NK-92 (cell line): ENCODE data around the gene GRHL1.
"Not testable (repeated sequence)": the region's sequence is repeated elsewhere in the genome, so short reads cannot be mapped to it uniquely, and the experiment has no call there.

Experiments
- DNase-seq: peaks from one replicate; lab custom pipeline; 2025; ENCODE audit not compliant: unreplicated experiment; lab: John Stamatoyannopoulos, UW

Gene GRHL1

DNA sequence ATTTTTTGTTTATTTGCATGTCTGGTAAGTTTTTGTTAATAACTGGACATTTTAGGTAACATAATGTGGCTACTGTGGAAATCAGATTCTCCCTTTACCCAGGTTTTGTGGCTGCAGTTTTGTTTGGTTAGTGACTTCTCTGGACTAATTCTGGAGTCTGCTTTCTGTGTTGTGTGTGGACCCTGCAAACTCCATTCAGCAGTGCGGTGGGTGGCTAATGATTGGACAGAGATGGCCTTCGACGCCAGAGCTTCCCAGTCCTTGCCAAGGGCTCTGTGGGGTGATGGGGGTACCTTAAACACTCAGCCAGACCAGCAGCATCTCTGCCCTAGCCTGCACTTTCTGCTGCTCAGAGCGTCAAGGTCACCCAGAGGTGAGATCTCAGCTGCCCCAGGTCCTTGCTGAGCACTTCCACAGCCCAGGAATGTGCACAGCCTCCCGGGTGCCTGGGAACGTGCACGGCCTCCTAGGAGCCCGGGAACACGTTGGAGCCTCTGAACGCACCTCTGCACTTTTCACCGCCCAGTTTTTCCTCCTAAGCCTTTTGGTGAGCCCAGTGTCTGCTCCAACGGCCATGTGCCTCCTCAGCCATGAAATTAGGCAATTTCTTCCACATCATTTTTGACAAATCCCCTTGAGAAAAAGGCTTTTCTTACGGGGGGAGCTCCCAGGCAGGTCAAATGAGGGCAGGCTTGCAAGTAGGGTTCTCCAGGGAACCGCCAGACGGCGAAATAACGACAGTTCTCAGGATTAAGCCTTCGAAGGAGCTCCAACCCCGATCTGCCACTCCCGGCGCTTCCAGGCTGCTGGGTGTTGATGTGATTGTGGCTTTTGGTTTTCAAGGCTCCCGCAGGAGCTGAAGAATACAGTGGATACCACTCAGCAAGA lies 56.7 kb downstream of the GRHL1 start:
- DNase-seq, result no peak

DNA sequence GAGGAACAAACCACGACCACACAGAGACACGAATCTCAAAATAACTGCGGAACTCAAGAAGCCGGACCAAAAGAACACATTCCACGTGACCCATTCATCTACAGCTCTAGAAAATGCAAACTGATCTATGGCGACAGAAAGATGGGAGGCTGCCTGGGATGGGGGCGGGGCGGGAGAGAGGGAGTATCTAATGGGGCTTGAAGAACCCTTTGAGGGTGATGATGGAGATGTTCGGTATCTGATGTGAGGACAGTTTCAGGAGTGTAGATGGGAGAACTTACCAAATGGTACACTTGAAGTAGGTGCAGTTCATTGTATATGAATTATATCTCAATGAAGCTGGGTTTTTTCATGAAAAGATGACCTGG lies 57.3 kb downstream of the GRHL1 start:
- DNase-seq, result no peak

GRCh38 chr2:10009271-10009810 lies 57.8 kb downstream of the GRHL1 start:
- DNase-seq, result no peak

GRCh38 chr2:10009811-10010781 lies 58.6 kb downstream of the GRHL1 start:
- DNase-seq, result no peak

- DNase-seq, result not testable (repeated sequence)
Measured at GRCh38 chr2:10010861-10011605, 59.5 kb downstream of the GRHL1 start.

GRCh38 chr2:10011606-10012325 lies 60.3 kb downstream of the GRHL1 start:
- not testable (repeated sequence) for DNase-seq

GRCh38 chr2:10012366-10012962 lies 61.0 kb downstream of the GRHL1 start:
- not testable (repeated sequence) for DNase-seq

DNA sequence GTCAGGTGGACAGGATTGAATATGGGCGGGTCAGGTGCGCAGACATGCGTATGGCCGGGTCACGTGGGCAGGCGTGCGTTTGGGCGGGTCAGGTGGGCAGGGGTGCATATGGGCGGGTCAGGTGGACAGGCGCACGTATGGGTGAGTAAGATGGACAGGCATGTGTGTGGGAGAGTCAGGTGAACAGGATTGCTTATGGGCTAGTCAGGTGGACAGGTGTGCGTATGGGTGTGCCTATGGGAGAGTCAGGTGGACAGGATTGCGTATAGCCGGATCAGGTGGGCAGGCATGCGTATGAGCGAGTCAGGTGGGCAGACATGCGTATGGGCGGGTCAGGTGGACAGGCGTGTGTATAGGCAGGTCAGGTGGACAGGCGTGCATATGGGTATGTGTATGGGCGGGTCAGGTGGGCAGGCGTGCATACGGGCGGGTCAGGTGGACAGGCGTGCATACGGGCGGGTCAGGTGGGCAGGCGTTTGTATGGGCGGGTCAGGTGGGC lies 61.5 kb downstream of the GRHL1 start:
- DNase-seq, result no peak

DNA sequence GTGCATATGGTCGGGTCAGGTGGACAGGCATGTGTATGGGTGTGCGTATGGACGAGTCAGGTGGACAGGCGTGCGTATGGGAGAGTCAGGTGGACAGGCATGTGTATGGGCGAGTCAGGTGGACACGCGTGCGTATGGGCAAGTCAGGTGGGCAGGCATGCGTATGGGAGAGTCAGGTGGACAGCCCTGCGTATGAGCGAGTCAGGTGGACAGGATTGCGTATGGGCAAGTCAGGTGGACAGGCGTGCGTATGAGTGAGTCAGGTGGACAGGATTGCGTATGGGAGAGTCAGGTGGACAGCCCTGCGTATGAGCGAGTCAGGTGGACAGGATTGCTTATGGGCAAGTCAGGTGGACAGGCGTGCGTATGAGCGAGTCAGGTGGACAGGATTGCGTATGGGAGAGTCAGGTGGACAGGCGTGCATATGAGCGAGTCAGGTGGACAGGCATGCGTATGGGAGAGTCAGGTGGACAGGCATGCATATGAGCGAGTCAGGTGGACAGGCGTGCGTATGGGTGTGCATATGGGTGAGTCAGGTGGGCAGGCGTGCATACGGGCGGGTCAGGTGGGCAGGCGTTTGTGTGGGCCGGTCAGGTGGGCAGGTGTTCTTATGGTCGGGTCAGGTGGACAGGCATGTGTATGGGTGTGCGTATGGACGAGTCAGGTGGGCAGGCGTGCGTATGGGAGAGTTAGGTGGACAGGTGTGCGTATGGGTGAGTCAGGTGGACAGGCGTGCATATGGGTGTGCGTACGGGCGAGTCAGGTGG lies 62.3 kb downstream of the GRHL1 start:
- DNase-seq, result not testable (repeated sequence)

GRCh38 chr2:10014418-10015190 lies 63.1 kb downstream of the GRHL1 start:
- DNase-seq, result no peak

GRCh38 chr2:10015376-10015989 lies 64.0 kb downstream of the GRHL1 start:
- not testable (repeated sequence) for DNase-seq

GRCh38 chr2:10016001-10016801 lies 64.7 kb downstream of the GRHL1 start:
- no peak for DNase-seq

DNA sequence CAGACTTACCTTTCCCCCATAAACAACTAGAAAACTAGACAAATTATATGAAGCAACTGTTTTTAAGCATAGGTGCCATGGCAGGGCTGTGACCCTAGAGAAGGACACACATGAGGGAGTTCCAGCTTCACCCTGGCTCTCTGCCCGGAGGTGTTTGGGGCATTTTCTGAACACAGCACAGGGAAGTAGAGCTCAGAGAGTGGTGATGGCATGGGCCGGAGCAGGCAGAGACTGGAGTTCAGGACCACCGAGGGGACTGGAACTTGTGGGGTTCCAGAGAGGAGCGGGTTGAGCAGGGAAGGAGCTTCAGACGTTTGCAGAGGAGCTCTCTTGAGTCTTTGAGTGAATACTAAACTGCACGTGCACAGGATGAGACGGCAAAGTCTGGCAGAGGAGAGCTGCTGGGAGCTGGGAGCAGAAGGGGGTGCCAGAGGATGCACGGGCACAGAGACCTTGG lies 65.3 kb downstream of the GRHL1 start:
- no peak for DNase-seq

GRCh38 chr2:10017313-10017941 lies 65.9 kb downstream of the GRHL1 start:
- DNase-seq, result no peak

DNA sequence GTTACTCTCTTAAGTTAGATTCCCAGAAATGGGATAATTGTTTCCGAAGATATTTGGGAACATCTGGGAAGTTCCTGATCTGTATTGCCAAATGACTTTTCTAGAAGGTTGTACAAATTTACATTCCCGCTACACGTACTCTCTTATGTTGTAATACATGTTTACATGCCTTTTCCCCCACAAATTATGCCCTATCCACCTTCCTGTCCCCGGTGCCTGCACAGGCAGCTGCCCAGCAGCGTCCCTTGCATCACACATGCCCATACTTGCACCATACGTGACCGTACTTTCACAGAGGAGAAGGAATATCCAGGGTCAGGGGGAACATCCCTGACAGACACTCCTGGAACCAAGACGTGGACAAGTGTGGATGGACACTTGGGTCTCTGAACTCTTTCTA lies 67.7 kb downstream of the GRHL1 start:
- DNase-seq, result no peak
